ENCODE results near the gene PBX1. TPM values are rescaled to one million over a fixed set of nuclear protein-coding genes. Genes with fewer than 3 reads are reported as not detected.

PBX1 gene
- polyA plus RNA-seq, 3 donors, result 0.07 TPM; not detected in 2

DNA sequence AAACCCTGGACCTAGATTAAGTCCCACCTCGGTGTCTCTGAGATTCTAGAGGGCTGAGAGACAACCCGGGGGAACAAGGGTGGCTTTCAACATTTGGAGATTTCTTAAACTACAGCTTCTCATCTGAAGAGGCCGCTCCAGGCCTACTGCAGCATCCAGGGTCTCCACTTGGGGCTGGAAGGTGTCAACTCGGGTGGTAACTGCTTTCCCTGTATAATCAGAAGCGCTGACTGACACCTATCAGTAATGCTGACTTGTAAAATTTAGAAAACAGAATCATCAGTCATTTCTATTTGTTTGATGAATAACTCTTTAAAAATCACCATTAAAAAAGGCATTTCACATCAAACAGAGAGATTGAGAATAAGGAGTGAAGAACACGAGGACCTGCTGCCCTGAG, 226.0 kb downstream of the PBX1 start:
- Histone ChIP-seq H3K9me3 (replicated peaks in 1 of 2; ENCODE audit: control insufficient read depth in 1 of 2, insufficient read depth in 1 of 2, low read length in 2 of 2) (no peaks in the 10 kb centered on the region), H3K4me3 (replicated peaks in 1 of 3; ENCODE audit: low read depth in 2 of 3, low read length in 3 of 3) (no peak overlapping the region), H3K9ac (ENCODE audit: insufficient read depth, low read length, poor library complexity, severe bottlenecking) (no peak overlapping the region), H3K27me3 (ENCODE audit: control insufficient read depth in 2 of 2, insufficient read depth in 2 of 2, low read length in 2 of 2) (no peaks in the 10 kb centered on the region), H3K4me1 (ENCODE audit: control insufficient read depth in 1 of 2, insufficient read depth in 2 of 2, low read length in 2 of 2) (no peaks in the 10 kb centered on the region), H3K36me3 (replicated peaks in 1 of 2; ENCODE audit: control insufficient read depth in 1 of 2, insufficient read depth in 2 of 2, low read length in 2 of 2) (no peaks in the 10 kb centered on the region), H3K4me2 (replicated peaks; ENCODE audit: extremely low read depth, low read length, poor library complexity, severe bottlenecking) (no peak overlapping the region), H3K79me2 (ENCODE audit: insufficient read depth, low read length) (no peaks in the 10 kb centered on the region), H4K20me1 (ENCODE audit: insufficient read depth, low read length) (no peaks in the 10 kb centered on the region), H2AFZ (ENCODE audit: insufficient read depth, low read depth, low read length, poor library complexity, severe bottlenecking) (no peak overlapping the region), H3K27ac (ENCODE audit: low read depth in 1 of 2, low read length in 2 of 2) (no peak overlapping the region)
- Mint-ChIP-seq H3K4me1 (peaks cover 4% of the 10 kb centered on the region), H3K9me3 (no peaks in the 10 kb centered on the region), H3K27me3 (ENCODE audit: low read depth in 3 of 3) (peaks cover 3 to 23% (median 13%) of the 10 kb centered on the region in 3 donors), H3K36me3 (no peaks in the 10 kb centered on the region), H3K27ac (no peak overlapping the region), H3K4me3 (no peak overlapping the region)
- TF ChIP-seq, protein P1, sequence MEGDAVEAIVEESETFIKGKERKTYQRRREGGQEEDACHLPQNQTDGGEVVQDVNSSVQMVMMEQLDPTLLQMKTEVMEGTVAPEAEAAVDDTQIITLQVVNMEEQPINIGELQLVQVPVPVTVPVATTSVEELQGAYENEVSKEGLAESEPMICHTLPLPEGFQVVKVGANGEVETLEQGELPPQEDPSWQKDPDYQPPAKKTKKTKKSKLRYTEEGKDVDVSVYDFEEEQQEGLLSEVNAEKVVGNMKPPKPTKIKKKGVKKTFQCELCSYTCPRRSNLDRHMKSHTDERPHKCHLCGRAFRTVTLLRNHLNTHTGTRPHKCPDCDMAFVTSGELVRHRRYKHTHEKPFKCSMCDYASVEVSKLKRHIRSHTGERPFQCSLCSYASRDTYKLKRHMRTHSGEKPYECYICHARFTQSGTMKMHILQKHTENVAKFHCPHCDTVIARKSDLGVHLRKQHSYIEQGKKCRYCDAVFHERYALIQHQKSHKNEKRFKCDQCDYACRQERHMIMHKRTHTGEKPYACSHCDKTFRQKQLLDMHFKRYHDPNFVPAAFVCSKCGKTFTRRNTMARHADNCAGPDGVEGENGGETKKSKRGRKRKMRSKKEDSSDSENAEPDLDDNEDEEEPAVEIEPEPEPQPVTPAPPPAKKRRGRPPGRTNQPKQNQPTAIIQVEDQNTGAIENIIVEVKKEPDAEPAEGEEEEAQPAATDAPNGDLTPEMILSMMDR (IDR thresholded peaks at IDR 0.05), result no peak
- no peak for DNase-seq
- intact Hi-C loops (cut with micrococcal nuclease), result loop anchor here in 1 of 2 donors (5.0 kb wide), 1 partner anchor 113 kb away; no protein-coding TSS in a partner anchor
- no CpG with 5 or more reads among the region's 6 CpGs for WGBS (ENCODE audit: insufficient coverage)

DNA sequence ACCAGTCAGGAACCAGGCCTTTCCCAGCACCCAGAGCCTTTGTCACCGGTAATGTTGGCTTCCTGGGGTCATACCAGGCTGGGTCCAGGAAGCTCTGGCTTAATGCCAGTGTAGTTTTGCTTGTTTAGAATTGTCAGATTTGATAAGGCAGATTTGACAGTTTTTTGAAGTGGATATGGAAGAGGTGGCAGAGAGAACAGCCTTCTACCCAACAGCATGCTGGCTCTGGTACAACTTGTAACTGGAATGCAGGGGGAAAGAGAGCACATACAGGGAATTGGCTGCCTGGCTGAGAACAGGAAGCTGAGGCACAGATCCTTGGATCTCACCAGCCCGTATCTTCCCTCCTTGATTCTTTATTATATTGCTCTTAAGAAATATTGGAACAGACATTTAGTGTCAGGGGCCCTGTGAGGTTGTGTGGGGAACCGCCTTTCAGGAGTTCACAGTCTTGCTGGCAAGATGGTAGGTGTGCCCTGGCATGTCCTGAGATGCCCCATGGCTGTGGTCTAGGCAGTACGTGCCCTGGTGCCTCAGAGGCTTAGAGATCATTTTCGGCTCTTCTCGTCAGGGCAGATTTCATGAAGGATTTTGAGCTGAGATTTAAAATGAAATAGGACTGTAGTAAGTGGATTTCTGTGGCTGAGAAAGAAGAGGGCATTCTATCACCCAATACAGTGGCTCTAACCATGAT, 227.0 kb downstream of the PBX1 start:
- TF ChIP-seq, protein P1 (IDR thresholded peaks at IDR 0.05), result no peak
- H2AFZ ChIP-seq (ENCODE audit: insufficient read depth, low read depth, low read length, poor library complexity, severe bottlenecking), result no peak overlapping the region
- H3K27me3 Mint-ChIP-seq (ENCODE audit: low read depth in 3 of 3), result peaks cover 1 to 23% (median 13%) of the 10 kb centered on the region in 3 donors
- H3K27ac ChIP-seq (ENCODE audit: low read depth in 1 of 2, low read length in 2 of 2), result no peak overlapping the region
- 69% methylated on average over 3 of the region's 6 CpGs for WGBS (ENCODE audit: insufficient coverage)
- no peaks in the 10 kb centered on the region for H3K9me3 Mint-ChIP-seq
- peaks cover 4% of the 10 kb centered on the region for H3K4me1 Mint-ChIP-seq
- intact Hi-C loops (cut with micrococcal nuclease), result loop anchor here in 1 of 2 donors (5.0 kb wide), 1 partner anchor 114 kb away; no protein-coding TSS in a partner anchor
- H3K4me1 ChIP-seq (ENCODE audit: control insufficient read depth in 1 of 2, insufficient read depth in 2 of 2, low read length in 2 of 2), result no peaks in the 10 kb centered on the region
- H3K9me3 ChIP-seq (replicated peaks in 1 of 2; ENCODE audit: control insufficient read depth in 1 of 2, insufficient read depth in 1 of 2, low read length in 2 of 2), result no peaks in the 10 kb centered on the region
- H3K4me2 ChIP-seq (replicated peaks; ENCODE audit: extremely low read depth, low read length, poor library complexity, severe bottlenecking), result no peak overlapping the region
- no peaks in the 10 kb centered on the region for H3K27me3 ChIP-seq (ENCODE audit: control insufficient read depth in 2 of 2, insufficient read depth in 2 of 2, low read length in 2 of 2)
- no peaks in the 10 kb centered on the region for H3K79me2 ChIP-seq (ENCODE audit: insufficient read depth, low read length)
- no peaks in the 10 kb centered on the region for H4K20me1 ChIP-seq (ENCODE audit: insufficient read depth, low read length)
- no peak overlapping the region for H3K4me3 ChIP-seq (replicated peaks in 1 of 3; ENCODE audit: low read depth in 2 of 3, low read length in 3 of 3)
- peak overlapping the region in 1 of 7 donors; percentile 24 for H3K27ac Mint-ChIP-seq
- H3K36me3 Mint-ChIP-seq, result no peaks in the 10 kb centered on the region
- H3K4me3 Mint-ChIP-seq, result no peak overlapping the region
- H3K9ac ChIP-seq (ENCODE audit: insufficient read depth, low read length, poor library complexity, severe bottlenecking), result no peak overlapping the region
- no peaks in the 10 kb centered on the region for H3K36me3 ChIP-seq (replicated peaks in 1 of 2; ENCODE audit: control insufficient read depth in 1 of 2, insufficient read depth in 2 of 2, low read length in 2 of 2)
- no peak for DNase-seq

Measured in CD14-positive monocyte (primary cell).